K562 (cell line): Measurements from ENCODE around the gene PGS1. TPM values are rescaled to one million over a fixed set of nuclear protein-coding genes. Genes with fewer than 3 reads are reported as not detected.

Experiments used
- ATAC-seq: fragments of 200-7000 bp; cut with Tn5 transposase; 3 replicates; pipeline ENCODE4 v1.9.1; 2020; ENCODE audit warnings: moderate library complexity
- BruUV-seq: library from RNA; stranded (reverse); fragments of 400-500 nt; replicated peaks from 2 replicates; lab custom pipeline; 2021; lab: Mats Ljungman, UMichigan
- CTCF ChIA-PET: fragments of 300-600 bp; formaldehyde crosslinking; extraction: SDS; loops from one replicate; lab custom pipeline; 2021; ENCODE audit warnings: low intra/inter-chr PET ratio; lab: Yijun Ruan, JAX
- POLR2A ChIA-PET: fragments of 300-600, 350-650 bp; sonication (Branson Sonifier 250); formaldehyde crosslinking; extraction: SDS; loops from one replicate; lab custom pipeline; 2021; ENCODE audit warnings: antibody characterized with exemption, inconsistent platforms; lab: Yijun Ruan, JAX
- DNase-seq, 4 experiments: peaks; one replicate each; pipeline versions ENCODE4 v3.0.0 to v3.0.0-alpha.2; 2011 to 2018; ENCODE audit warnings: low spot score in 3 of 4, mixed read lengths in 3 of 4; ENCODE audit errors: extremely low read depth in 1 of 4
- FAIRE-seq: peaks from 2 replicates; lab custom pipeline; 2011; peaks lifted over from hg19 to GRCh38; lab: Jason Lieb, UNC
- H2AFZ ChIP-seq: 2 replicates; pipeline ENCODE4 v1.6.0; 2011; ENCODE audit warnings: low read depth, low read length, control low read depth, inconsistent platforms
- H3K27ac ChIP-seq: fragments of 200-600 bp; 3 replicates; pipeline ENCODE4 v1.8.0; 2011; ENCODE audit warnings: low read depth, mild to moderate bottlenecking, control low read depth, inconsistent platforms, low read length, moderate library complexity, mixed read lengths; ENCODE audit errors: extremely low read depth
- H3K27me3 ChIP-seq, 2 experiments: fragments of 300-600 bp in 1 of 2; 2 replicates in 1 of 2; 3 replicates in 1 of 2; pipeline versions ENCODE4 v1.6.0 to v1.8.0; 2011; ENCODE audit warnings: inconsistent platforms in 2 of 2, low read length in 2 of 2, mild to moderate bottlenecking in 1 of 2, mixed read lengths in 1 of 2, moderate library complexity in 1 of 2; ENCODE audit not compliant: control insufficient read depth in 2 of 2, insufficient read depth in 2 of 2
- H3K36me3 ChIP-seq: fragments of 300-600 bp; 3 replicates; pipeline ENCODE4 v1.8.0; 2011; ENCODE audit warnings: mild to moderate bottlenecking, low read length, inconsistent platforms; ENCODE audit not compliant: control insufficient read depth, insufficient read depth
- H3K4me1 ChIP-seq, 2 experiments: fragments of 200-600 bp in 1 of 2; replicated peaks in 1 of 2; 2 replicates in 1 of 2; 3 replicates in 1 of 2; pipeline versions ENCODE4 v1.5.1 to v1.8.0; 2011; ENCODE audit warnings: inconsistent platforms in 2 of 2, low read length in 2 of 2, mild to moderate bottlenecking in 1 of 2, mixed read lengths in 1 of 2, moderate library complexity in 1 of 2; ENCODE audit not compliant: control insufficient read depth in 2 of 2, insufficient read depth in 2 of 2
- H3K4me2 ChIP-seq: 2 replicates; pipeline ENCODE4 v1.6.1; 2011; ENCODE audit warnings: low read length, control low read depth, inconsistent platforms, mixed read lengths; ENCODE audit not compliant: insufficient read depth
- H3K4me3 ChIP-seq: fragments of 200-600 bp; sonication (generic), shearing (Covaris generic); 2 replicates; pipeline ENCODE4 v1.5.1; 2016; ENCODE audit warnings: control low read depth, inconsistent platforms
- H3K79me2 ChIP-seq: fragments of 200-600 bp; 3 replicates; pipeline ENCODE4 v1.8.0; 2011; ENCODE audit warnings: low read length, inconsistent platforms; ENCODE audit not compliant: control insufficient read depth, insufficient read depth
- H3K9ac ChIP-seq, 2 experiments: 2 replicates each; pipeline versions ENCODE4 v1.6.0 to v1.6.1; 2011; ENCODE audit warnings: low read depth in 2 of 2, low read length in 2 of 2, control low read depth in 1 of 2, inconsistent platforms in 1 of 2, mild to moderate bottlenecking in 1 of 2, mixed read lengths in 1 of 2; ENCODE audit not compliant: insufficient read depth in 1 of 2
- H3K9me1 ChIP-seq: one replicate; pipeline ENCODE4 v1.6.0; 2011; ENCODE audit warnings: inconsistent platforms, mild to moderate bottlenecking, low read length, moderate library complexity; ENCODE audit not compliant: control insufficient read depth, insufficient read depth
- H3K9me3 ChIP-seq: replicated peaks from 2 replicates; pipeline ENCODE4 v1.5.1; 2011; ENCODE audit warnings: low read depth, low read length, inconsistent platforms; ENCODE audit not compliant: control insufficient read depth, insufficient read depth
- H4K20me1 ChIP-seq: replicated peaks from 2 replicates; pipeline ENCODE4 v1.6.1; 2011; ENCODE audit warnings: low read length, inconsistent platforms, mixed read lengths; ENCODE audit not compliant: control insufficient read depth, insufficient read depth
- ADNP ChIP-seq: fragments of 200-800 bp; sonication (Bioruptor generic); IDR thresholded peaks from 2 replicates; pipeline ENCODE4 v1.6.1; 2016; ENCODE audit warnings: missing genetic modification characterization, missing compliant biosample characterization
- ATF3 ChIP-seq, 2 experiments: fragments of 450-650 bp in 1 of 2; sonication (generic) in 1 of 2; formaldehyde crosslinking in 1 of 2; IDR thresholded peaks in 1 of 2; conservative IDR thresholded peaks in 1 of 2; 2 replicates each; pipeline versions ENCODE4 v1.6.1 to v1.8.1; 2016 to 2023; ENCODE audit warnings: mild to moderate bottlenecking in 2 of 2, moderate library complexity in 2 of 2, inconsistent platforms in 1 of 2, missing genetic modification reagents in 1 of 2
- BRCA1 ChIP-seq, 2 experiments: fragments of 450-650 bp in 1 of 2; sonication (generic) in 1 of 2; formaldehyde crosslinking in 1 of 2; IDR thresholded peaks; 2 replicates each; pipeline versions ENCODE4 v1.5.0 to v1.6.1; 2017 to 2020; ENCODE audit warnings: mild to moderate bottlenecking in 1 of 2, missing genetic modification reagents in 1 of 2
- C11orf30 ChIP-seq: fragments of 450-650 bp; IDR thresholded peaks from 2 replicates; pipeline ENCODE4 v1.6.1; 2016; ENCODE audit warnings: low read depth, mild to moderate bottlenecking
- DNMT1 ChIP-seq: fragments of 450-650 bp; IDR thresholded peaks from 2 replicates; pipeline ENCODE4 v1.6.1; 2016; ENCODE audit warnings: antibody characterized with exemption, mild to moderate bottlenecking
- ETS2 ChIP-seq: IDR thresholded peaks from 2 replicates; pipeline ENCODE4 v1.6.1; 2016; ENCODE audit warnings: borderline replicate concordance, missing genetic modification characterization, mild to moderate bottlenecking, moderate library complexity, missing compliant biosample characterization; ENCODE audit not compliant: poor library complexity, severe bottlenecking
- HMG20B ChIP-seq: fragments of 250-450 bp; sonication (Bioruptor Pico); IDR thresholded peaks from 2 replicates; pipeline ENCODE4 v1.5.0; 2021; ENCODE audit warnings: mild to moderate bottlenecking
- HNRNPUL1 ChIP-seq: fragments of 200-400 bp; formaldehyde crosslinking; IDR thresholded peaks from 2 replicates; pipeline ENCODE4 v1.6.1; 2017; ENCODE audit warnings: low read length
- JUND ChIP-seq, 2 experiments: IDR thresholded peaks; 2 replicates in 1 of 2; 3 replicates in 1 of 2; pipeline ENCODE4 v1.6.1; 2011; ENCODE audit warnings: borderline replicate concordance in 2 of 2, low read depth in 2 of 2, low read length in 2 of 2, improper control_type of control experiment in 1 of 2, missing biosample characterization in 1 of 2, missing genetic modification characterization in 1 of 2, missing genetic modification reagents in 1 of 2
- KHSRP ChIP-seq: fragments of 450-650 bp; IDR thresholded peaks from 2 replicates; pipeline ENCODE4 v1.6.1; 2017
- SAFB2 ChIP-seq: fragments of 200-400 bp; formaldehyde crosslinking; IDR thresholded peaks from 2 replicates; pipeline ENCODE4 v1.6.1; 2018; ENCODE audit warnings: borderline replicate concordance, low read length, low read depth, moderate library complexity; ENCODE audit not compliant: severe bottlenecking
- TEAD4 ChIP-seq, 2 experiments: sonication (generic) in 1 of 2; formaldehyde crosslinking in 1 of 2; IDR thresholded peaks; 2 replicates each; pipeline versions ENCODE4 v1.6.1 to v1.8.0; 2012 to 2022; ENCODE audit warnings: borderline replicate concordance in 1 of 2, inconsistent platforms in 1 of 2, low read length in 1 of 2, mild to moderate bottlenecking in 1 of 2, missing genetic modification reagents in 1 of 2
- TRIM24 ChIP-seq, 2 experiments: fragments of 450-650 bp; IDR thresholded peaks; 2 replicates each; pipeline ENCODE4 v1.6.1; 2016
- ZNF121 ChIP-seq: sonication (generic); formaldehyde crosslinking; conservative IDR thresholded peaks from 2 replicates; pipeline ENCODE4 v1.8.0; 2022; ENCODE audit warnings: missing genetic modification reagents
- ZNF212 ChIP-seq: fragments of 450-650 bp; formaldehyde crosslinking; IDR thresholded peaks from 2 replicates; pipeline ENCODE4 v1.4.0; 2020; ENCODE audit warnings: mild to moderate bottlenecking
- WGBS: fragments of 100-300 bp; shearing (Covaris generic); methylation state at CpG from one replicate; pipeline ENCODE4 v1.1.6; 2016; ENCODE audit warnings: low coverage, mixed read lengths; ENCODE audit not compliant: insufficient coverage; ENCODE audit errors: missing lambda C conversion rate; 5-methylcytosine and 5-hydroxymethylcytosine counted together
- in situ Hi-C: fragments of 300-500 bp; cut with MboI; formaldehyde crosslinking; loops from 4 replicates; pipeline ENCODE4 v1.15.0; 2018; ENCODE audit warnings: inconsistent platforms, mixed read lengths
- intact Hi-C: fragments of 100-400 bp; cut with micrococcal nuclease; formaldehyde crosslinking; loops from 2 replicates; pipeline ENCODE4 v1.14.2; 2022
- polyA plus RNA-seq, 8 experiments: library from polyadenylated mRNA; depleted of rRNA in 4 of 8; stranded (reverse) in 5 of 8; unstranded in 3 of 8; fragments of >200 nt; fragmentation: Nextera tagmentation in 2 of 8; fragmentation: Illumina TruSeq in 1 of 8; extraction: Ambion mirVana in 2 of 8; extraction: Trizol in 1 of 8; gene quantifications; 2 replicates each; pipeline versions ENCODE4 v1.2.1 to v1.2.3, GENCODE V29; 2011 to 2014; ENCODE audit warnings: inconsistent platforms in 1 of 8, missing spikeins in 1 of 8
- total RNA-seq, 7 experiments: library from RNA; depleted of rRNA in 6 of 7; stranded (reverse); fragments of >200 nt in 6 of 7; fragmentation: Illumina TruSeq in 2 of 7; extraction: Trizol in 2 of 7; gene quantifications; 2 replicates each; pipeline versions ENCODE4 v1.2.1 to v1.2.3, GENCODE V29; 2011 to 2021; ENCODE audit warnings: low replicate concordance in 1 of 7
- TF ChIP-seq, protein P1 (sequence below): fragments of 450-650 bp; IDR thresholded peaks from 2 replicates; pipeline ENCODE4 v1.7.0; 2016; ENCODE audit warnings: borderline replicate concordance
- TF ChIP-seq, protein P2 (sequence below): sonication (generic); formaldehyde crosslinking; IDR thresholded peaks from 2 replicates; pipeline ENCODE4 v1.8.1; 2022; ENCODE audit warnings: missing genetic modification reagents

Gene PGS1
- total and polyA plus RNA-seq, 9 of the 15 experiments (the other 6 are each of a cell fraction or from before 2014, with no cell fraction given), result 1.3 to 39.4 (median 22.3) TPM

GRCh38 chr17:78337244-78338109 lies 41.0 kb upstream of the PGS1 start:
- H3K27me3 ChIP-seq, result no peaks in the 10 kb centered on the region
- CTCF ChIA-PET, result no interaction called here
- peaks cover 0 to 12% of the 10 kb centered on the region in 2 experiments; a peak in 2 of 5 replicates for H3K4me1 ChIP-seq
- in situ Hi-C loops (no loop called here), intact Hi-C loops (no loop called here)
- no peak overlapping the region for H2AFZ ChIP-seq
- no peaks in the 10 kb centered on the region for H4K20me1 ChIP-seq
- no peak overlapping the region for H3K4me3 ChIP-seq
- POLR2A ChIA-PET, result interaction anchor here (0.6 to 0.8 kb wide), 3 partner anchors 14 to 1713 kb away, joined by 3 to 5 read pairs (median 3); no protein-coding TSS in a partner anchor
- no peaks in the 10 kb centered on the region for H3K9me1 ChIP-seq
- H3K4me2 ChIP-seq, result no peak overlapping the region
- no peak for FAIRE-seq
- no peak for ATAC-seq
- WGBS, result 38% methylated on average over 19 of the region's 19 CpGs
- no peak for DNase-seq
- H3K79me2 ChIP-seq, result no peaks in the 10 kb centered on the region
- H3K9ac ChIP-seq, result no peak overlapping the region; a peak in 1 of 4 replicates
- BruUV-seq, result no TSS peak
- no peak overlapping the region for H3K27ac ChIP-seq
- H3K36me3 ChIP-seq, result no peaks in the 10 kb centered on the region
- no peaks in the 10 kb centered on the region for H3K9me3 ChIP-seq
- TF ChIP-seq ZNF121 (CRISPR knock-in tag), result peak; percentile 29; the same call in 1 of the 2 replicates
- TF ChIP-seq, protein P1, sequence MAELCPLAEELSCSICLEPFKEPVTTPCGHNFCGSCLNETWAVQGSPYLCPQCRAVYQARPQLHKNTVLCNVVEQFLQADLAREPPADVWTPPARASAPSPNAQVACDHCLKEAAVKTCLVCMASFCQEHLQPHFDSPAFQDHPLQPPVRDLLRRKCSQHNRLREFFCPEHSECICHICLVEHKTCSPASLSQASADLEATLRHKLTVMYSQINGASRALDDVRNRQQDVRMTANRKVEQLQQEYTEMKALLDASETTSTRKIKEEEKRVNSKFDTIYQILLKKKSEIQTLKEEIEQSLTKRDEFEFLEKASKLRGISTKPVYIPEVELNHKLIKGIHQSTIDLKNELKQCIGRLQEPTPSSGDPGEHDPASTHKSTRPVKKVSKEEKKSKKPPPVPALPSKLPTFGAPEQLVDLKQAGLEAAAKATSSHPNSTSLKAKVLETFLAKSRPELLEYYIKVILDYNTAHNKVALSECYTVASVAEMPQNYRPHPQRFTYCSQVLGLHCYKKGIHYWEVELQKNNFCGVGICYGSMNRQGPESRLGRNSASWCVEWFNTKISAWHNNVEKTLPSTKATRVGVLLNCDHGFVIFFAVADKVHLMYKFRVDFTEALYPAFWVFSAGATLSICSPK, result no peak
- TF ChIP-seq KHSRP, result no peak
- peak; percentile 6; the same call in 1 of the 2 replicates for TF ChIP-seq JUND (IDR thresholded peaks at IDR 0.05; ENCODE audit: borderline replicate concordance, low read depth, low read length)
- TF ChIP-seq JUND (tag; IDR thresholded peaks at IDR 0.05; ENCODE audit: borderline replicate concordance, low read depth, low read length), result no peak
- no peak for TF ChIP-seq ETS2
- no peak for TF ChIP-seq ZNF212 (CRISPR knock-in tag)
- TF ChIP-seq ADNP (tag), result no peak
- TF ChIP-seq BRCA1 (IDR thresholded peaks at IDR 0.05), result no peak
- no peak for TF ChIP-seq BRCA1 (CRISPR knock-in tag; IDR thresholded peaks at IDR 0.05)
- no peak for TF ChIP-seq DNMT1
- TF ChIP-seq, protein P2, sequence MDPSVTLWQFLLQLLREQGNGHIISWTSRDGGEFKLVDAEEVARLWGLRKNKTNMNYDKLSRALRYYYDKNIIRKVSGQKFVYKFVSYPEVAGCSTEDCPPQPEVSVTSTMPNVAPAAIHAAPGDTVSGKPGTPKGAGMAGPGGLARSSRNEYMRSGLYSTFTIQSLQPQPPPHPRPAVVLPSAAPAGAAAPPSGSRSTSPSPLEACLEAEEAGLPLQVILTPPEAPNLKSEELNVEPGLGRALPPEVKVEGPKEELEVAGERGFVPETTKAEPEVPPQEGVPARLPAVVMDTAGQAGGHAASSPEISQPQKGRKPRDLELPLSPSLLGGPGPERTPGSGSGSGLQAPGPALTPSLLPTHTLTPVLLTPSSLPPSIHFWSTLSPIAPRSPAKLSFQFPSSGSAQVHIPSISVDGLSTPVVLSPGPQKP (CRISPR knock-in tag), result no peak
- TF ChIP-seq TRIM24 (IDR thresholded peaks at IDR 0.05), result no peak
- TF ChIP-seq ATF3 (IDR thresholded peaks at IDR 0.05), result peak; percentile 55
- TF ChIP-seq ATF3 (CRISPR knock-in tag; conservative IDR thresholded peaks at IDR 0.05), result no peak
- no peak for TF ChIP-seq C11orf30
- no peak for TF ChIP-seq TEAD4 (IDR thresholded peaks at IDR 0.05; ENCODE audit: low read length)
- no peak for TF ChIP-seq TEAD4 (CRISPR knock-in tag; IDR thresholded peaks at IDR 0.05; ENCODE audit: borderline replicate concordance)
- no peak for TF ChIP-seq SAFB2
- TF ChIP-seq HMG20B (CRISPR knock-in tag), result no peak
- TF ChIP-seq HNRNPUL1, result no peak
